ENCODE measurements around the gene SDK2.
"Not testable (repeated sequence)": the region's sequence is repeated elsewhere in the genome, so short reads cannot be mapped to it uniquely, and the experiment has no call there.

The SDK2 gene

DNA sequence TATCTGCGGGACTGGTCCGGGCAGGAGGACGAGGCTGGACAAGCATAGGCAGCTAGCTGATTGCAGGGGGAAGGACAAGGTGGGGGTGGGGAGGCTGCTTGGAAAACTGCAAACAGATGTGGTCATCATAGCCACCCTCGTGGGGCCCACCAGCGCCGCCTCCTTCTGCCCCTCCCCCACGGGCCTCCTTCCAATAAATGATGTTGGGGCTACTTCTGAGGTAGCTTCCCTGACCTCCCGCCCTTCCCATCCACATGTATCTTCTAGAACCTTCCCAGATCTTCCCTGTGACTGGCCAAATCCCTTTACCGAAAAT is 320.1 kb downstream of the SDK2 start:
- H3K4me1 Mint-ChIP-seq (ENCODE audit: low read depth): no peaks in the 10 kb centered on the region
- H3K36me3 Mint-ChIP-seq (ENCODE audit: low read depth): no peaks in the 10 kb centered on the region
- H3K4me3 Mint-ChIP-seq: no peak overlapping the region
- H3K9me3 Mint-ChIP-seq: no peaks in the 10 kb centered on the region
- H3K27ac Mint-ChIP-seq: no peak overlapping the region
- H3K27me3 Mint-ChIP-seq: peaks cover 8% of the 10 kb centered on the region

DNA sequence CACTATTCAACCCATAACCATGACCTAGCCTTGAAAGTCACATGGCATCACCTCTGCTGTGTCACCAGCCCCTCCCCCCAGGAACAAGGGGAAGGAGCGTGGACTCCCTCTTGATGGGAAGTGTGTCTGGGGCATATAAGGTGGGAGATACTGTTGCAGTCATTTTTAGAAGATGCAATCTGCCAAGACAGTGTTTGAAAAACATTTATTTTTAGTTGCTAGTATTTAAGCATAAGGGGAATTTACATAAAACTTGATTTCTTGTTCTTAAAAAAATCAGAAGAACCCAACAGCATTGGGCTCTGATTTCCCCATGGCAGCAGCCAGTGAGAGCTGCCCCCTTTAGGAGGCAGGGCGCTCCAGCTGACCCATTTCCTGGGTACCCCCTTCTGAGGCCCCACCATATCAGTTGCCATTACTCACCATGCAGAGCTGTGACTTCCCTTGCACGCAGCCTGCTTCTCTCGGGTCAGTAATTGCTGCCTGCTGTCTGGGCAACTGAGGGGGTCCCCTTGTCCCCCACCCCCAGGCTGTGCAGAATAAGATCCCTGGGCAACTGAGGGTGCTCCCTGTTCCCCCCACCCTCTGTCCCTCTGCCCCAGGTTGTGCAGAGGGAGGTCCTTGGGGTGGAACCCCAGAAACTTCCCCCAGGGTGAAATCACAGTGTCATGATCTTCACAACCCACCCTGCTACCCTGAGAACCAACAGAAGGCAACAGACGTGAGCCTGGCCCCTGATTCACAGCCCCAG is 320.7 kb downstream of the SDK2 start:
- Mint-ChIP-seq H3K27ac (no peak overlapping the region), H3K27me3 (peaks cover 8% of the 10 kb centered on the region), H3K36me3 (ENCODE audit: low read depth) (no peaks in the 10 kb centered on the region), H3K4me3 (no peak overlapping the region), H3K9me3 (no peaks in the 10 kb centered on the region), H3K4me1 (ENCODE audit: low read depth) (no peaks in the 10 kb centered on the region)

DNA sequence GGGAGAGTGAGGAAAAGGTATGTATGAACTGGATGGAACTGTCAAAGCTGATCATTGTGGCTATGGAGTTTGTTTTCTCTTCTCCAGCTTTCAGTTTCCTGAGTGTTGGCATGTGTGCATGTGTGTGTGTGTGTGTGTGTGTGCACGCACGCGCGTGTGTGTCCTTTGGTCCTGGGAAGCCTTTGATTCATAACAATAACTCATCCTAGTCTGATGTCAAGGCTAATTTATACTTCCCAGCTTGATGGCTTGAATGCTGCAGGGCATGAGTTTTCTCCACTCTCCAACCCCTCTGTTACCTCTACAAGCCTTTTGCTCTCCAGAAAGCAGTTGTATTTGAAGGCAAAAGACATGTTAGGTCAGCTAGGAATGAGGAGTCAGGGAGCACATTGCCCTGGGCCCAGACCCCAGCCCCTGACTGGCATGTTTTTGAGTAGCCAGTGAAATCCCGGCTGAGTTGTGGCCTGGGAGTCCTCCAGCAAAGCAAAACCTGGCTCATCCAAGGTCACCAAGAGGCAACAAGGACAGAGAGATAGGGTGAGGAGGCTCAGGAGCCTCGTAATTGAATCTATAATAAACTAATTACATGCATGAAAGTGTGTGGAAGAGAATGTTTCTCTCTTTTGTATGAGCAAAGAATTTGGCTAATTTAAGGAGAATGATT is 323.5 kb downstream of the SDK2 start:
- Mint-ChIP-seq H3K9me3 (no peaks in the 10 kb centered on the region), H3K27ac (no peak overlapping the region), H3K36me3 (ENCODE audit: low read depth) (no peaks in the 10 kb centered on the region), H3K4me3 (no peak overlapping the region), H3K27me3 (peaks cover 8% of the 10 kb centered on the region), H3K4me1 (ENCODE audit: low read depth) (peaks cover 5% of the 10 kb centered on the region)

DNA sequence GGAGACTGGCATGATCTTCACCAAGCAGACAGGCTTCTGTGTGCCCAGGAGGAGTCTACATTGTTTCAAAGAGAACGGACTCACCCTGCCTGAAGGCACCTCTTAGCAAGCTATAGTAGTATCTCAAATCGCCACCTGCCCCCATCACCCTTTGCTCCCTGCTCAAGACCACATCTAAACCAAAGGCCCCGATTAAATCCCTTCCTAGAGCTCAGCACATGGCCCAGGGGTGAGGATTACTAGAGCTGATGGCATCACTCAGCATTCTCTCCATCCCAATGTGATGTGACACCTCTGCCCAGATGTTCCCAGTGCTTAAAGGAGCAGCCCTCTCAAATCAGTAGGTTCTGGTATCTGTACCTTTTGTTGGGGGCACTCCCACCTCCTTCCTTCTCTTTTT is 324.5 kb downstream of the SDK2 start:
- H3K4me3 Mint-ChIP-seq: no peak overlapping the region
- H3K27me3 Mint-ChIP-seq: peaks cover 6% of the 10 kb centered on the region
- H3K9me3 Mint-ChIP-seq: no peaks in the 10 kb centered on the region
- no peaks in the 10 kb centered on the region for H3K36me3 Mint-ChIP-seq (ENCODE audit: low read depth)
- H3K27ac Mint-ChIP-seq: no peak overlapping the region
- peaks cover 5% of the 10 kb centered on the region for H3K4me1 Mint-ChIP-seq (ENCODE audit: low read depth)

DNA sequence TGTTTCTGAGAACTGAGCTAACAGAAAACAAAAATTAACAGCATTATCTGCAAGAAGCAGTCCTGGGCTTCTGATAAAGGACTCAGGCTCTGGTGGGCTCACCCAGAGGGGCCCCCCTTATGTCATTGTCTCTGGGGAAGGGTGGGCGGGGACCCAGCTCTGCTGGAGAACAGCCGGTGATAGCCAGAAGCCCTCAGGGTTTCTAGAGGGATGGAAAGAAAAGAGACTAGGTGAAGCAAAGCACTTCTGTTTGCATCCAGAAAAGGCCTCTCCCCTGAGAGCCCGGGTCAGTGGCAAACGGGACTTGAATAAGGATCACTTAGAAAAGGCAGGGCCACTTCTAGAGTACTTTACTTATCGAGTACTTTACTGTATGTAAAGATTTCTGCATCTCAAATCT is 325.4 kb downstream of the SDK2 start:
- no peak overlapping the region for H3K27ac Mint-ChIP-seq
- no peaks in the 10 kb centered on the region for H3K27me3 Mint-ChIP-seq
- H3K4me3 Mint-ChIP-seq: no peak overlapping the region

DNA sequence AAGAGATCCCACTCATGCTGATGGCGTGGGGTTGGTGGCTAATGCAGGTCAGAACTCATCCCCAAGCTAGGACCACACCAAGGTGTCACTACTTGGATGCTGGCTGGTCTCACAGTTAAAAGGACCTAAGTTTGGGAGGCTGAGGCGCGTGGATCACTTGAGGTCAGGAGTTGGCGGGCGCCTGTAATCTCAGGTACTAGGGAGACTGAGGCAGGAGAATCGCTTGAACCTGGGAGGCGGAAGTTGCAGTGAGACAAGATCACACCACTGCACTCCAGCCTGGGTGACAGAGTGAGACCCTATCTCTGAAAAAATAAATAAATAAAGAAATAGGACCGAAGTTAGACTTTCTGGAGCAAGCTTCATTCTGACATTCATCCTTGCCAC is 325.8 kb downstream of the SDK2 start:
- no peak overlapping the region for H3K4me3 Mint-ChIP-seq
- peaks cover 5% of the 10 kb centered on the region for H3K4me1 Mint-ChIP-seq (ENCODE audit: low read depth)
- no peaks in the 10 kb centered on the region for H3K36me3 Mint-ChIP-seq (ENCODE audit: low read depth)
- no peaks in the 10 kb centered on the region for H3K9me3 Mint-ChIP-seq
- H3K27me3 Mint-ChIP-seq: no peaks in the 10 kb centered on the region
- H3K27ac Mint-ChIP-seq: no peak overlapping the region

More for the DNA sequence above, 325.4 kb downstream of the SDK2 start:
- peaks cover 5% of the 10 kb centered on the region for H3K4me1 Mint-ChIP-seq (ENCODE audit: low read depth)
- no peaks in the 10 kb centered on the region for H3K9me3 Mint-ChIP-seq
- H3K36me3 Mint-ChIP-seq (ENCODE audit: low read depth): no peaks in the 10 kb centered on the region

DNA sequence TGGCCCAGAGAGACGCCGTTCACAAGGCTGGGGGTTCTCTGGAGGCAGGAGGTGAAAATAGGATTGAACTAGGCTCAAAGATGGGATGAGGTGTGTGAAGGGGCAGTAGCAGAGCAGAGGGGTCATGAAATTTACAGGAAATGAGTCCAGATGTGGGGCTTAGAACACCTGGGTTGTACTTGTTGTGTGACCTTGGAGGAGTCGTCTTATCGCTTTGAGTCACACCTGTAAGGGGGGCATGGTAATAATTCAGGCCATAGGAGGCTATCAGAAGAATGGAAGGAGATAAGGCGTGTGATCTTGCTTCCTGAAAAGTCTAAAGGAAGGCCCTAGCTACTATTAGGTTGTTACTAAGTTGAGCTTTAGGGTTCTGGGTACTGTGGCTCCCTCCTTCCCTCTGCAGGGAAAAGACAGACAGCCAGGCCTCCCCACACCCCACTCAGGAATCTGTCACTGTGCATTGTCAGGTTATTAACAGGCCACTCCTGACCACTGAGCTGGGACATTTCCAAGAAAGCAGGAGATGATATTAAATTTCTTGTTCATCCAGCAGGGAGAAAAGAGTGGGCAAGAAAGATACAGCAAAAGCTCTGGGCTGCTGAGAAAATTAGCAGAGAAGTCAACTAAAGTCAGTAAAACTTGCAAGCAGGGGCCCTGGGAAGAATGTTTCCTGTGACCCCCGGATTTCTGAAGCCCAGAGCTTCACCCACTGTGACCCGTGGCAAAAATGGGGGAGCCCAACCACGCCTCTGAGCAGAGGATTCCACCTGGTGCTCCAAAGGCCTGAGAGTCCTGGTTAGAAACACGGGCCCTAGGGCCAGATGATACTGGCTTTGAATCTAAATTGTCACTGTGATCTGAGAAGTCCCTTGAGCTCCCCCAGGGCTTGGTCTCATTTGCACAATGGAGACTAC is 326.5 kb downstream of the SDK2 start:
- Mint-ChIP-seq H3K4me3 (no peak overlapping the region), H3K27me3 (no peaks in the 10 kb centered on the region), H3K4me1 (ENCODE audit: low read depth) (peaks cover 5% of the 10 kb centered on the region), H3K36me3 (ENCODE audit: low read depth) (no peaks in the 10 kb centered on the region), H3K27ac (no peak overlapping the region), H3K9me3 (no peaks in the 10 kb centered on the region)

DNA sequence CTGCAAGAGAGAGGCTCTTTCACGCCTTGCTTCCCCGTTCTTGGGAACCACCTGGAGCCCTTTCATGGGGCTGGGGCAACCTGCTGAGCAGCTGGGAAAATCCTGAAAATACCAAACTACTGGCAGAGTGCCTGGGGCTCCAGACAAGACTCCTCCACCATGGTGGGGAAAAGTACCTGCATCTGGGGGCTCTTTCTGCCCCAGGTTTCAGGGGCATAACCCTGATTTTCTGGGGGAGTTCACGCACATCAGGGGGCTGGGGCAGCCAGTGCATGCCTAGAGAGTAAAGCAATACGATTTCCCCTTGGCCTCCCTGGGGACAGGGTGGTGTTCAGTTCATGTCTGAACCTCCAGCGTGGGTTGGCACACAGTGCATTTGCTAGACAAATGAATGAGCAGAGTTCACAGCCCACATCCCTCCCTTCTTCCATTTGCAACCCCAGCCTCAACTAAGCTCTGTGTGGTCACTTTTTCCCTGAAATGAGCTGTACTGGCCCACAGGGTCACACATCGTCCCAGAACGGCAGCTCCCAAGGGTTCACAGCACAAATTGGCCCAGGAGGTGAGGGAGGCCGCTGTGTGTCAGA is 327.2 kb downstream of the SDK2 start:
- H3K36me3 Mint-ChIP-seq (ENCODE audit: low read depth): no peaks in the 10 kb centered on the region
- H3K4me1 Mint-ChIP-seq (ENCODE audit: low read depth): peaks cover 5% of the 10 kb centered on the region
- no peak overlapping the region for H3K4me3 Mint-ChIP-seq
- no peak overlapping the region for H3K27ac Mint-ChIP-seq
- H3K27me3 Mint-ChIP-seq: no peaks in the 10 kb centered on the region
- H3K9me3 Mint-ChIP-seq: no peaks in the 10 kb centered on the region

DNA sequence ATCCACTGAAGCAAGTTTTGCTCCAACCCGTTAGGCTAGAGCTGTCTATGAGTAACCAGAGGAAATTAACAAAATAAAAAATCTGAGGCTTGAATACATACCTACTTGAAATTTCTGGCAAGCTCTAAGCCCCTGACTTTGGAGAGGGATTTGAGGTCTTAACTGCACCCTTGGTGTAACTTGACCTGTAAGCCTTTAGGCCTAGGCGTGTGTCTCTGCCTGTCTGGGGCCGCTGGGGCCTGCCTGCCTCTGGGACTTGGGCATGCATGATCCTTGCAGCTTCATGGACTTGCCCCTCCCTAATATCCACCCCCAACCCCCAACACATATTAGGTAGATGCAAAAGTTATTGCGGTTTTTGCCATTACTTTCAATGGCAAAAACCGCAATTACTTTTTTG is 328.8 kb downstream of the SDK2 start:
- Mint-ChIP-seq H3K4me3 (no peak overlapping the region), H3K9me3 (no peaks in the 10 kb centered on the region), H3K36me3 (ENCODE audit: low read depth) (no peaks in the 10 kb centered on the region), H3K27me3 (no peaks in the 10 kb centered on the region), H3K4me1 (ENCODE audit: low read depth) (peaks cover 10% of the 10 kb centered on the region), H3K27ac (no peak overlapping the region)

DNA sequence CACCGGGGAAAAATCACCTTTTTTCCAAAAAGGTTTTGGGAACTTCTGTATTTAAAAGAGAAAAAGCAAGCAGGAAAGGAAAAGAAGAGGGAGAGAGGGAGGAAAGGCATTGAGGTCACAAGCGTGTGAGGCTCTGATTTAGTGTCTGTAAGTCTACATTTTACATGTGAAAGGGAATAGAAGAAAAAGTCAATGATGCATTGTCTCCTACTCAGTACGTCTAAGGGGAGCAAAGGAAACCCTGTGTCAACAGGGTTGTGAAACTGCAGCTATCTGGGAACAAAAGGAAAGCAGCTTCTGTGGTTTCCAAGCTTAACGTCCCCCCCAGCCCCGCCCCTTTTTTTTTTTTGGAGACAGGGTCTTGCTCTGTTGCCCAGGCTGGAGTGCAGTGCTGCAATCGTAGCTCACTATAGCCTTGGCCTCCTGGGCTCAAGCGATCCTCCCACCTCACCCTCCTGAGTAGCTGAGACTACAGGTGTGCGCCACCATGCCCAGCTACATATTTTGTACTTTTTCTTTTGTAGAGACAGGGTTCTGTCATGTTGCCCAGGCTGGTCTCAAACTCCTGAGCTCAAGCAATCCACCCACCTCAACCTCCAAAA is 330.6 kb downstream of the SDK2 start:
- Mint-ChIP-seq H3K27ac (no peak overlapping the region), H3K9me3 (no peaks in the 10 kb centered on the region), H3K4me3 (no peak overlapping the region), H3K4me1 (ENCODE audit: low read depth) (peaks cover 22% of the 10 kb centered on the region), H3K36me3 (ENCODE audit: low read depth) (no peaks in the 10 kb centered on the region), H3K27me3 (peaks cover 4% of the 10 kb centered on the region)

DNA sequence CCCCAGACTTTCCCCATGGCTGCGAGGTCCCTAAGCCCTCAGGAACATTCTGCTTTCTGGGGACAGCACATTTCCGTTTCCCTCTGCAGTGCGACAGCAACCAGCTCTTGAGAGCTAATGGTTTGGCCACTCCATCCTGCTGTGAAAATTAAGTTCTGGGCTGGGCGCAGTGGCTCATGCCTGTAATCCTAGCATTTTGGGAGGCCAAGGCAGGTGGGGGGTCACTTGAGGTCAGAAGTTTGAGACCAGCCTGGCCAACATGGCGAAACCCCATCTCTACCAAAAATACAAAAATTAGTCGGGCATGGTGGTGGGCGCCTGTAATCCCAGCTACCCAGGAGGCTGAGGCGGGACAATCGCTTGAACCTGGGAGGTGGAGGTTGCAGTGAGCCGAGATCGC is 331.4 kb downstream of the SDK2 start:
- H3K9me3 Mint-ChIP-seq; H3K27ac Mint-ChIP-seq; H3K27me3 Mint-ChIP-seq; H3K36me3 Mint-ChIP-seq (ENCODE audit: low read depth): not testable (repeated sequence)
- H3K4me1 Mint-ChIP-seq (ENCODE audit: low read depth): peaks cover 22% of the 10 kb centered on the region
- peak overlapping the region; percentile 82 for H3K4me3 Mint-ChIP-seq

DNA sequence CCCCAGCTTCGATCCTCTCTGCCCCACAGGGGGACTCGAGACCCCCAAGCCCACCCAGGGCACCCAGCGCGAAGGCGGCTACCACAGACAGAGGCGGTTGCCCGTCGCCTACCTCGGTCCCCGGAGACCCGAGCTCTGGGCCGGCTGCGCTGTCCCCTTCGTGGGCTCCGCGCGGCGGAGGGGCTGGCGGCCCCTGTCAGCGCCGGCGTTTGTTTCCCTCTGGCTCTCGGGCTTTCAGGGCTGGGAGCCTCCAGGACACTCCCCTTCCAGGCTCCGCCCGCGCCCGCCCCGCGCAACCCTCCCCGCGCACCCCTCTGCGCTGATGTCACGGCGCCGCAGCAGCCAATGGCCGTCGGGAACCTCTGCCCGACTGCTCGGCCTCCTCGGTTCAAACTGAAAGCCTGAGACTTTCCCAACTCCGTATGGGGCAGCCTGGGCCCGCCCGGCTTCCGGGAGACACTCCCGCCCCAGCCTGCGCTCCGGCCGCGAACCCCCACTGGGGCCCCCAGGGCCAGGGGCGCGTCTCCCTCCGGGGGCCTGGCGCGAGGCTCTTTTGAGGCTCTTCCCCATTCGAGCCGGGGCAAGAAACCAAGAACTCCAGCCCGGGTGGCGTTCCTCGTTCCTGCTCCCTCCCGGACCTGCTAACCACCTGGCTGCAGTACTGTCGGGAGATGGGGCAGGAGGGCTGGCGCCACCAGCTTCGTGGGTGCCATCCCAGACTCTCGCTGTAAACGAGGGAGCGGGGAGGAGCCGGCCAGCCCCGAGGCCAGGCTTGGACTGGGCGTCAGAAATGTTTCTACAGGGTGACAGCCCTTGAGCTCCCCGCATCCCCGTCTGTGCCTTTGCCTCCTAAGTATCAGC is 332.2 kb downstream of the SDK2 start, which contains the start of gene CDC42EP4:
CDC42EP4 (minus strand) TSS at position 221 of the 861 bp plus-strand sequence. CDS start 25,501 bp downstream, outside the sequence.
- peak within 1 kb of the TSS; percentile 82 for H3K4me3 Mint-ChIP-seq
- no peak within 1 kb of the TSS for H3K27ac Mint-ChIP-seq

DNA sequence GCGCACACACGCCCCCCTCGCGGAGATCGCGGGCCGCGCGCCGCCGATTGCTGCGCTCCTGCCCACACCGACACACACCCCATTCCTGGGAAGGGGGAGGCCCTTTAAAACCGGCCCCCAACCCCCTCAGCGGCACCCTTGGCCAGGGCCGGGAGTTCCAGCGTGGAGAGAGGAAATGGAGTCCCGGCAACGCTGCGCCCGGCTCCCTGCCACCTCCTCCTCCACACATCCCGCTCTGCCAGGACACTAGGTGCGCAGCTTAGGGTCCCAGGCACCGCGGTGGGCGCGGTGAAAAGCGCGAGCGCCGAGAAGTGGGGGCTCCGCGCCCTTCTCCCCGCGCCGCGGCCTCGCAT is 332.8 kb downstream of the SDK2 start:
- H3K4me1 Mint-ChIP-seq (ENCODE audit: low read depth): peaks cover 17% of the 10 kb centered on the region
- H3K27me3 Mint-ChIP-seq: peaks cover 4% of the 10 kb centered on the region
- peak overlapping the region; percentile 82 for H3K4me3 Mint-ChIP-seq
- H3K36me3 Mint-ChIP-seq (ENCODE audit: low read depth): no peaks in the 10 kb centered on the region
- no peak overlapping the region for H3K27ac Mint-ChIP-seq
- no peaks in the 10 kb centered on the region for H3K9me3 Mint-ChIP-seq

More for the DNA sequence above, 332.2 kb downstream of the SDK2 start, which contains the start of gene CDC42EP4:
- Mint-ChIP-seq H3K27me3 (peaks cover 4% of the 10 kb centered on the region), H3K36me3 (ENCODE audit: low read depth) (no peaks in the 10 kb centered on the region), H3K4me1 (ENCODE audit: low read depth) (peaks cover 17% of the 10 kb centered on the region), H3K9me3 (no peaks in the 10 kb centered on the region)
